Measurements from ENCODE around the gene ZRANB1. TPM values are rescaled to one million over a fixed set of nuclear protein-coding genes. Genes with fewer than 3 reads are reported as not detected.
A peak's percentile ranks its signal among the peaks of the same experiment; 100 is the strongest.

ZRANB1 gene
- total and polyA plus RNA-seq, 2 of the 4 experiments (the other 2 are of a cell fraction): 11.2 to 24.7 TPM

DNA sequence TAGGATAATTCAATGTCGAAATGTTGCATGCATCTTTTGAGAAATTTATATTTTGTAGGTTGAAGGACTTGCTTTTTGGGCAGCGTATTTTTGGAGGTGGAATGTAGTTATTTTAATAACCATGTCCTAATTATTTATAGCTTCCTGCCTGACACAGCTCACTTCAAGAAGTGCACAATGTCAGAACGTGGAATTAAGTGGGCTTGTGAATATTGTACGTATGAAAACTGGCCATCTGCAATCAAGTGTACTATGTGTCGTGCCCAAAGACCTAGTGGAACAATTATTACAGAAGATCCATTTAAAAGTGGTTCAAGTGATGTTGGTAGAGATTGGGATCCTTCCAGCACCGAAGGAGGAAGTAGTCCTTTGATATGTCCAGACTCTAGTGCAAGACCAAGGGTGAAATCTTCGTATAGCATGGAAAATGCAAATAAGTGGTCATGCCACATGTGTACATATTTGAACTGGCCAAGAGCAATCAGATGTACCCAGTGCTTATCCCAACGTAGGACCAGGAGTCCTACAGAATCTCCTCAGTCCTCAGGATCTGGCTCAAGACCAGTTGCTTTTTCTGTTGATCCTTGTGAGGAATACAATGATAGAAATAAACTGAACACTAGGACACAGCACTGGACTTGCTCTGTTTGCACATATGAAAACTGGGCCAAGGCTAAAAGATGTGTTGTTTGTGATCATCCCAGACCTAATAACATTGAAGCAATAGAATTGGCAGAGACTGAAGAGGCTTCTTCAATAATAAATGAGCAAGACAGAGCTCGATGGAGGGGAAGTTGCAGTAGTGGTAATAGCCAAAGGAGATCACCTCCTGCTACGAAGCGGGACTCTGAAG lies 620 bp downstream of the ZRANB1 start:
- peak overlapping the region; percentile 11; the same call in 2 of the 3 replicates for H2BK15ac ChIP-seq (ENCODE audit: low read depth, low read length)

More for the DNA sequence above, 620 bp downstream of the ZRANB1 start:
- H3K14ac ChIP-seq (replicated peaks; ENCODE audit: low read depth, low read length): peak overlapping the region; percentile 30
- no peak overlapping the region for H3K4me3 ChIP-seq (ENCODE audit: insufficient read depth, low read depth, low read length)
- peaks cover 20% of the 10 kb centered on the region for H3K9me1 ChIP-seq (ENCODE audit: insufficient read depth, low read length)
- CTCF ChIA-PET: no interaction called here
- H2AK9ac ChIP-seq (replicated peaks; ENCODE audit: low read depth, low read length, poor library complexity): no peak overlapping the region
- peak overlapping the region; percentile 41; the same call in 1 of the 2 replicates for H3K9ac ChIP-seq (ENCODE audit: low read depth, low read length)
- no peaks in the 10 kb centered on the region for H3K9me3 ChIP-seq (ENCODE audit: control insufficient read depth, insufficient read depth, low read length)
- H4K91ac ChIP-seq (ENCODE audit: insufficient read depth, low read depth, low read length): peak overlapping the region; percentile 69
- H3K36me3 ChIP-seq (ENCODE audit: control insufficient read depth, insufficient read depth, low read length): peaks cover 6% of the 10 kb centered on the region
- H3K56ac ChIP-seq (ENCODE audit: extremely low read depth, insufficient read depth, low read length): peak overlapping the region; percentile 47; the same call in 1 of the 2 replicates
- TF ChIP-seq MAFK (IDR thresholded peaks at IDR 0.05; ENCODE audit: low read depth, low read length): no peak
- TF ChIP-seq POLR2A (IDR thresholded peaks at IDR 0.05; ENCODE audit: low read depth, low read length): no peak
- TF ChIP-seq, protein P1, sequence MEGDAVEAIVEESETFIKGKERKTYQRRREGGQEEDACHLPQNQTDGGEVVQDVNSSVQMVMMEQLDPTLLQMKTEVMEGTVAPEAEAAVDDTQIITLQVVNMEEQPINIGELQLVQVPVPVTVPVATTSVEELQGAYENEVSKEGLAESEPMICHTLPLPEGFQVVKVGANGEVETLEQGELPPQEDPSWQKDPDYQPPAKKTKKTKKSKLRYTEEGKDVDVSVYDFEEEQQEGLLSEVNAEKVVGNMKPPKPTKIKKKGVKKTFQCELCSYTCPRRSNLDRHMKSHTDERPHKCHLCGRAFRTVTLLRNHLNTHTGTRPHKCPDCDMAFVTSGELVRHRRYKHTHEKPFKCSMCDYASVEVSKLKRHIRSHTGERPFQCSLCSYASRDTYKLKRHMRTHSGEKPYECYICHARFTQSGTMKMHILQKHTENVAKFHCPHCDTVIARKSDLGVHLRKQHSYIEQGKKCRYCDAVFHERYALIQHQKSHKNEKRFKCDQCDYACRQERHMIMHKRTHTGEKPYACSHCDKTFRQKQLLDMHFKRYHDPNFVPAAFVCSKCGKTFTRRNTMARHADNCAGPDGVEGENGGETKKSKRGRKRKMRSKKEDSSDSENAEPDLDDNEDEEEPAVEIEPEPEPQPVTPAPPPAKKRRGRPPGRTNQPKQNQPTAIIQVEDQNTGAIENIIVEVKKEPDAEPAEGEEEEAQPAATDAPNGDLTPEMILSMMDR (conservative IDR thresholded peaks at IDR 0.05; ENCODE audit: low read depth, low read length): no peak
- no peak for TF ChIP-seq MXI1 (IDR thresholded peaks at IDR 0.05; ENCODE audit: borderline replicate concordance, low read depth, low read length)
- no peak for TF ChIP-seq CHD1 (IDR thresholded peaks at IDR 0.05; ENCODE audit: low read depth, low read length)
- TF ChIP-seq RFX5 (IDR thresholded peaks at IDR 0.05; ENCODE audit: low read depth, low read length): no peak
- TF ChIP-seq NFE2L2 (IDR thresholded peaks at IDR 0.05; ENCODE audit: low read depth, low read length): no peak
- TF ChIP-seq RCOR1 (IDR thresholded peaks at IDR 0.05; ENCODE audit: insufficient replicate concordance, low read length): no peak
- in situ Hi-C loops (cut with MboI; ENCODE audit: low sequenced_read_pairs) (no loop called here), intact Hi-C loops (cut with micrococcal nuclease) (loop anchor here (1.0 kb wide), 2 partner anchors 25 to 36 kb away; no protein-coding TSS in a partner anchor), dilution Hi-C loops (cut with HindIII; ENCODE audit: low sequenced_read_pairs, unreplicated experiment) (no loop called here)
- no peaks in the 10 kb centered on the region for H3K27me3 ChIP-seq (ENCODE audit: control insufficient read depth, insufficient read depth, low read length)
- no peak overlapping the region for H2AFZ ChIP-seq (replicated peaks; ENCODE audit: low read length, poor library complexity)
- H3K4me2 ChIP-seq (ENCODE audit: low read depth, low read length): peak overlapping the region; percentile 34
- peak overlapping the region; percentile 62 for H2BK120ac ChIP-seq (ENCODE audit: low read depth, low read length)
- peaks cover 12 to 64% of the 10 kb centered on the region in 2 experiments for H3K79me1 ChIP-seq (ENCODE audit: low read depth in 1 of 2, low read length in 2 of 2)
- peak overlapping the region; percentile 79 for H4K5ac ChIP-seq (ENCODE audit: low read depth, low read length)
- ATAC-seq (ENCODE audit: low read depth) (no peak), DNase-seq (no peak)
- peak overlapping the region; percentile 79 for H3K18ac ChIP-seq (ENCODE audit: low read depth, low read length)
- peaks cover 17% of the 10 kb centered on the region for H3K4me1 ChIP-seq (ENCODE audit: control insufficient read depth, insufficient read depth, low read length)
- POLR2A ChIA-PET (ENCODE audit: unreplicated experiment): no interaction called here
- peak overlapping the region; percentile 94 for H2BK5ac ChIP-seq (ENCODE audit: low read depth, low read length, poor library complexity, severe bottlenecking)
- peak overlapping the region; percentile 27 for H3K23ac ChIP-seq (ENCODE audit: low read depth, low read length)
- BruUV-seq (replicated peaks): TSS peak; percentile 53
- WGBS, 2 experiments (ENCODE audit: extremely low coverage in 2 of 2, insufficient read length in 1 of 2): 100% methylated on average over 5 of the region's 11 CpGs; no CpG with 5 or more reads in 1 of the 2 experiments
- peak overlapping the region; percentile 54; the same call in 1 of the 2 replicates for H2AK5ac ChIP-seq (ENCODE audit: low read depth, low read length)
- H2BK20ac ChIP-seq (ENCODE audit: low read depth, low read length): peak overlapping the region; percentile 80
- H3K4ac ChIP-seq (ENCODE audit: low read depth, low read length): peak overlapping the region; percentile 78
- peak overlapping the region; percentile 92; the same call in 1 of the 2 replicates for H3K27ac ChIP-seq (ENCODE audit: insufficient read depth, low read length)
- peak overlapping the region; percentile 28 to 81 for H4K8ac ChIP-seq (ENCODE audit: low read depth in 2 of 2, low read length in 2 of 2)
- peaks cover 65% of the 10 kb centered on the region for H4K20me1 ChIP-seq (ENCODE audit: insufficient read depth, low read length)

Measured in IMR-90 (cell line).